Esophagus (tissue), 2 donors: ENCODE results near the gene PHF21A. TPM values are rescaled to one million over a fixed set of nuclear protein-coding genes. Genes with fewer than 3 reads are reported as not detected.
A peak's percentile ranks its signal among the peaks of the same experiment; 100 is the strongest.
"Not testable (repeated sequence)": the region's sequence is repeated elsewhere in the genome, so short reads cannot be mapped to it uniquely, and the experiment has no call there.

Source experiments
- H3K27ac ChIP-seq, 2 donors: one replicate each; pipeline ENCODE4 v1.5.1; 2013; ENCODE audit warnings: low read depth in 2 of 2, mild to moderate bottlenecking in 2 of 2, inconsistent platforms in 1 of 2, low read length in 1 of 2, moderate library complexity in 1 of 2
- H3K27me3 ChIP-seq, 2 donors: one replicate each; pipeline ENCODE4 v1.6.1; 2013; ENCODE audit warnings: low read length in 2 of 2, control low read depth in 1 of 2, mild to moderate bottlenecking in 1 of 2; ENCODE audit not compliant: insufficient read depth in 2 of 2, control insufficient read depth in 1 of 2
- H3K36me3 ChIP-seq, 2 donors: one replicate each; pipeline ENCODE4 v1.6.1; 2013; ENCODE audit warnings: low read length in 1 of 2; ENCODE audit not compliant: control insufficient read depth in 2 of 2, insufficient read depth in 2 of 2
- H3K4me1 ChIP-seq, 2 donors: one replicate each; pipeline ENCODE4 v1.6.1; 2013; ENCODE audit warnings: low read length in 1 of 2; ENCODE audit not compliant: control insufficient read depth in 2 of 2, insufficient read depth in 2 of 2
- H3K4me3 ChIP-seq, 2 donors: one replicate each; pipeline ENCODE4 v1.5.1; 2013; ENCODE audit warnings: low read length in 2 of 2, mild to moderate bottlenecking in 2 of 2, low read depth in 1 of 2, moderate library complexity in 1 of 2
- H3K9me3 ChIP-seq, 2 donors: one replicate each; pipeline ENCODE4 v1.6.1; 2013; ENCODE audit warnings: mild to moderate bottlenecking in 2 of 2, low read depth in 1 of 2, low read length in 1 of 2, moderate library complexity in 1 of 2; ENCODE audit not compliant: control insufficient read depth in 2 of 2, insufficient read depth in 1 of 2
- WGBS, 2 donors: extraction: QIAGEN DNeasy Blood & Tissue Kit; methylation state at CpG; one replicate each; pipeline ENCODE4 v1.1.7; 2013; 5-methylcytosine and 5-hydroxymethylcytosine counted together
- polyA plus RNA-seq, 2 donors: library from polyadenylated mRNA; stranded (reverse); fragments of 200-250 nt; gene quantifications; one replicate each; pipeline ENCODE4 v1.2.3, GENCODE V29; 2013
- donor health status: healthy with polysubstance abuse.
- donor health status: Bipolar disorder and iron deficiency.

Gene PHF21A
- polyA plus RNA-seq, 2 donors = 8.8 to 14.0 TPM

- Histone ChIP-seq H3K36me3 (peaks cover 0 to 3% of the 10 kb centered on the region in 2 donors), H3K4me1 (no peaks in the 10 kb centered on the region)
- WGBS, 2 donors = 89 to 90% methylated on average over 9 of the region's 9 CpGs
These were observed 137.1 kb downstream of the PHF21A start for GRCh38 chr11:45984192-45984591.

DNA sequence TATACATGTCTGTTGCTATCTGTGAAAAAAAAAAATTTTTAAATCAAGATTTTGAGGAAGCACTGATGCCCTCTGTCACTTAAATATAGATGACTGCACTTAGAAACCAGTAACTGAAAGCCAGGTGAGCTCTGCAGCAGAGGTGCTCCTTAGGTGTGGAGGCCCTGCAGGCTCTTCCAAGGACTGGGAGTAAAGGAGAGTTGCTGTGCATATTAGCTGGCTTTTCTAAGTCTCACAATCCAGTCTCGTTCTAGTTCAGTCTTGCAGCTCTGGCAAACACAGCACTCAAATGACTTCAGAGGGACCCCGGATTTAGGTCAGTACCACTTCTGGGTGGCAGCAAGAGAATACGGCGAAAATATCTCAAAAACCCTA is 137.8 kb downstream of the PHF21A start:
- H3K4me1 ChIP-seq = no peaks in the 10 kb centered on the region
- H3K27ac ChIP-seq = no peak overlapping the region
- no peaks in the 10 kb centered on the region for H3K27me3 ChIP-seq
- H3K4me3 ChIP-seq = no peak overlapping the region
- peaks cover 0 to 3% of the 10 kb centered on the region in 2 donors for H3K36me3 ChIP-seq
- WGBS, 2 donors = 69 to 71% methylated on average over 4 of the region's 4 CpGs
- no peaks in the 10 kb centered on the region for H3K9me3 ChIP-seq

More at GRCh38 chr11:45984192-45984591, 137.1 kb downstream of the PHF21A start:
- Histone ChIP-seq H3K4me3 (no peak overlapping the region), H3K9me3 (no peaks in the 10 kb centered on the region), H3K27ac (no peak overlapping the region), H3K27me3 (no peaks in the 10 kb centered on the region)

- Histone ChIP-seq H3K27me3 (no peaks in the 10 kb centered on the region), H3K4me3 (no peak overlapping the region), H3K4me1 (no peaks in the 10 kb centered on the region), H3K36me3 (peaks cover 0 to 3% of the 10 kb centered on the region in 2 donors), H3K27ac (no peak overlapping the region), H3K9me3 (no peaks in the 10 kb centered on the region)
- 45 to 57% methylated on average over 8 of the region's 8 CpGs for WGBS, 2 donors
These were observed 138.4 kb downstream of the PHF21A start for GRCh38 chr11:45982656-45983470.

GRCh38 chr11:45981826-45982225 is 139.4 kb downstream of the PHF21A start:
- not testable (repeated sequence) for H3K4me3 ChIP-seq, H3K36me3 ChIP-seq, H3K27me3 ChIP-seq, H3K9me3 ChIP-seq, H3K4me1 ChIP-seq, H3K27ac ChIP-seq
- WGBS, 2 donors = 67 to 68% methylated on average over 5 of the region's 5 CpGs

- 92 to 98% methylated on average over 1 of the region's 1 CpG for WGBS, 2 donors
- Histone ChIP-seq H3K4me1 (no peaks in the 10 kb centered on the region), H3K36me3 (peaks cover 3 to 8% of the 10 kb centered on the region in 2 donors), H3K27ac (no peak overlapping the region), H3K4me3 (no peak overlapping the region), H3K9me3 (no peaks in the 10 kb centered on the region), H3K27me3 (no peaks in the 10 kb centered on the region)
These were observed 146.4 kb downstream of the PHF21A start for GRCh38 chr11:45974806-45975205.

GRCh38 chr11:45973601-45974000 is 147.7 kb downstream of the PHF21A start:
- H3K27ac ChIP-seq = no peak overlapping the region
- H3K4me1 ChIP-seq = no peaks in the 10 kb centered on the region
- peaks cover 3 to 5% of the 10 kb centered on the region in 2 donors for H3K36me3 ChIP-seq
- no peak overlapping the region for H3K4me3 ChIP-seq
- no peaks in the 10 kb centered on the region for H3K9me3 ChIP-seq
- no peaks in the 10 kb centered on the region for H3K27me3 ChIP-seq
- 87 to 90% methylated on average over 4 of the region's 4 CpGs for WGBS, 2 donors

- Histone ChIP-seq H3K4me3 (no peak overlapping the region), H3K27ac (no peak overlapping the region), H3K9me3 (no peaks in the 10 kb centered on the region), H3K27me3 (no peaks in the 10 kb centered on the region), H3K4me1 (no peaks in the 10 kb centered on the region), H3K36me3 (peaks cover 3 to 12% of the 10 kb centered on the region in 2 donors)
- 100% methylated on average over 2 of the region's 2 CpGs for WGBS, 2 donors
These were observed 152.4 kb downstream of the PHF21A start for GRCh38 chr11:45968901-45969300.

DNA sequence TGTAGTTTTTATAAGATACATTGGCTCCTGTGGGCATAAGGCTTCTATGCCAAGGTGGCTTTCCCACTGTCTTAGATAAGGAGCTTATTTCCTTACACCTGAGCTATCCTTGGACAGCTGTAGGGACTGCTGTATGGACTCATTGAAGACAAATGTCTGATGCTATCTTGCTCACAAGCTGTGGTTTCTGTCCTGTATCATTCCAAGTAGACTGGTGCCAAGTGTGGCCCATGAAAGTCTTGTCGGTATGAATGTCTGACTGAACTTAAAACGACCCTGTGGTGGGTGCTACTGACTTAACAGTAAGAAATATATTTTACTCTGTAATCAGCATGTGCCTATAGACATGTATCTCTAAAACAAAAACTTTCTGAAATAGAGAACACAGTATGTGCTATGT is 153.7 kb downstream of the PHF21A start:
- Histone ChIP-seq H3K9me3 (no peaks in the 10 kb centered on the region), H3K4me1 (no peaks in the 10 kb centered on the region), H3K36me3 (peaks cover 3 to 12% of the 10 kb centered on the region in 2 donors), H3K4me3 (no peak overlapping the region), H3K27me3 (no peaks in the 10 kb centered on the region), H3K27ac (no peak overlapping the region)
- 85% methylated on average over 2 of the region's 2 CpGs for WGBS, 2 donors

DNA sequence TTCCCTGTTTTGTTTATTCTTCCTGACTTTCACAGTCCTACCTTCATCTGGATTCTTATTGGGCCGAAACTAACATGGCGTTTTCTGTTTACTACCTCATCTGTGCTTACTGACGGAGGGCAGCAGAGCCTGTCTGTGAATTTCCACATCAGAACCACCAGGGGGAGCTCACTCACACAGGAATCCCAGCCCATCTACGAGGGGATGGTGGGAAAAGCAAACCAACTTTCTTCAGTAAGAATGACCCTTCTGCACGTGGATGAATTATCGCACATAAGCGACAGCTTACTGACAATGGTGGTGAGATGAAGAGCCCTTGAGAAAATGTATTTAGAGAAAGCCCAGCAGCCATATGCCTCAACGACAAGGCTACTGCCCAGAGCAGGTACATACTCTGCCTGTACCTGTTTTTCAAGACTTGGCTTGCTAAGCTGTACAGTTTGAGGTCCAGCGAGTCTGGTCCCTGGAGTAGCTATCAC is 156.3 kb downstream of the PHF21A start:
- H3K36me3 ChIP-seq = peaks cover 0 to 7% of the 10 kb centered on the region in 2 donors

DNA sequence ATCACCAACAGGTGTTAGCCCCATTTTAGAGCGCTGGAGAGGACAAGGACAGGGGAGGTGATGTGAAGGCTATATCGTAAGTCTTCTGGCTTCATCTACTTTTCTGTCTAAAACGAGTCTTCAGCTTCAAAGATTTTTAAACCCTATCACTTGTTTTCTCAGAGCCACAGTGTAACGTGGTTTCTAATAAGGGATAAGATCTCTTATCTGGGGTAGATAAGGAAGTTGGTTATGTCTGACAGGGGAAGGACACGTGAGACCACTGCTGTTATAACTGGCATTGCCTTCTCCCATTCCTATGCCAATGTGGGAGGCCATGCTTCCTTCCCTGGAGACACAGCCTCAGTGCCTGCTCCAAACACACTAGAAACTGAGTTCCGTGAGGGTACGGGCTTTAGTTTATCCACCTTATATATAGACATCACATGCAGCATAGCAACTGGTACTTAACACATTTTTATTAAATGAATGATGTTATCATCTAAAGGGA is 159.5 kb downstream of the PHF21A start:
- H3K9me3 ChIP-seq = no peaks in the 10 kb centered on the region
- no peak overlapping the region for H3K4me3 ChIP-seq
- no peaks in the 10 kb centered on the region for H3K4me1 ChIP-seq
- peaks cover 0 to 6% of the 10 kb centered on the region in 2 donors for H3K36me3 ChIP-seq
- WGBS, 2 donors = 82 to 91% methylated on average over 7 of the region's 7 CpGs
- no peak overlapping the region for H3K27ac ChIP-seq
- H3K27me3 ChIP-seq = no peaks in the 10 kb centered on the region

More for the DNA sequence above, 156.3 kb downstream of the PHF21A start:
- no peaks in the 10 kb centered on the region for H3K9me3 ChIP-seq
- H3K4me3 ChIP-seq = no peak overlapping the region
- no peaks in the 10 kb centered on the region for H3K27me3 ChIP-seq
- peak overlapping the region in 1 of 2 donors; percentile 57 for H3K27ac ChIP-seq
- WGBS, 2 donors = 17 to 20% methylated on average over 9 of the region's 9 CpGs
- H3K4me1 ChIP-seq = no peaks in the 10 kb centered on the region
